PC-9 (cell line): ENCODE measurements around the gene MYL7.

Experiments
- EZH2 ChIP-seq: fragments of 200-600 bp; sonication (generic); IDR thresholded peaks from 2 replicates; pipeline ENCODE4 v1.8.0; 2017; ENCODE audit warnings: antibody characterized with exemption, low read depth
- TF ChIP-seq, protein P1 (sequence below): fragments of 200-600 bp; sonication (generic); conservative IDR thresholded peaks from 2 replicates; pipeline ENCODE4 v1.6.1; 2017; ENCODE audit warnings: mixed run types, antibody characterized with exemption, mild to moderate bottlenecking, moderate library complexity

DNA sequence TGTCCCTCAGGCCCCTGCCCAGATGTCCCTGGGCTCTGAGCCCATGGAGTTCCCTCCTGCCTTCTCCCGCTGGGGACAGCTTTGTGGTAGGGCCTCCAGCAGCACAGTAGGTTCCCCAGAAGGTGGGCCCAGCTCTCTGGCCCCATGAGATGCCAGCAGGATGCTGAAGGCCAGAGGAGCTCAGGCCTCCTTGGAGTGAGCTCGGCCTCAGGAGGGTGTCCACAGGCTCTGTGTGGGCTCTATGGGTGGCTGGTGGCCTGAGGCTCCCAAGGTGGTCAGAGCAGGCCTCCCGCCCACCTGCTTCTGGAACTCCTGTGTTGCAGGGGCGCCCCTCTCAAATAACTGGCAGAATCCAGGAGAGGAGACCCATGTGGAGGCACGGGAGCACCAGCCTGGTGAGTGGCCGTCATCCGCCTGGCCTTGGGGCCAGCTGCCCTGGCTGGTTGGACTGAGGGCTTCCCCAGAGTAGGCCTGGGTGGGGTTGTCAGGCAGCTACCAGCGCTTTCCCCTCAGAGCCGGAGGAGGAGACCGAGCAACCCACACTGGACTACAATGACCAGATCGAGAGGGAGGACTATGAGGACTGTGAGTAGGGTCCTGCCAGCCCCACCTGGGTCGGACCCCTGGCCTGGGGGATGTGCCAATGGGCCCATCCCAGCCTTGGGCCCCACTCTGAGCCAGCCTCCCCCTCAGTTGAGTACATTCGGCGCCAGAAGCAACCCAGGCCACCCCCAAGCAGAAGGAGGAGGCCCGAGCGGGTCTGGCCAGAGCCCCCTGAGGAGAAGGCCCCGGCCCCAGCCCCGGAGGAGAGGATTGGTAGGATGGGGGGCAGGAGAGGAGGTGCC is 33.8 kb downstream of the MYL7 start:
- TF ChIP-seq, protein P1, sequence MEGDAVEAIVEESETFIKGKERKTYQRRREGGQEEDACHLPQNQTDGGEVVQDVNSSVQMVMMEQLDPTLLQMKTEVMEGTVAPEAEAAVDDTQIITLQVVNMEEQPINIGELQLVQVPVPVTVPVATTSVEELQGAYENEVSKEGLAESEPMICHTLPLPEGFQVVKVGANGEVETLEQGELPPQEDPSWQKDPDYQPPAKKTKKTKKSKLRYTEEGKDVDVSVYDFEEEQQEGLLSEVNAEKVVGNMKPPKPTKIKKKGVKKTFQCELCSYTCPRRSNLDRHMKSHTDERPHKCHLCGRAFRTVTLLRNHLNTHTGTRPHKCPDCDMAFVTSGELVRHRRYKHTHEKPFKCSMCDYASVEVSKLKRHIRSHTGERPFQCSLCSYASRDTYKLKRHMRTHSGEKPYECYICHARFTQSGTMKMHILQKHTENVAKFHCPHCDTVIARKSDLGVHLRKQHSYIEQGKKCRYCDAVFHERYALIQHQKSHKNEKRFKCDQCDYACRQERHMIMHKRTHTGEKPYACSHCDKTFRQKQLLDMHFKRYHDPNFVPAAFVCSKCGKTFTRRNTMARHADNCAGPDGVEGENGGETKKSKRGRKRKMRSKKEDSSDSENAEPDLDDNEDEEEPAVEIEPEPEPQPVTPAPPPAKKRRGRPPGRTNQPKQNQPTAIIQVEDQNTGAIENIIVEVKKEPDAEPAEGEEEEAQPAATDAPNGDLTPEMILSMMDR: no peak
- no peak for TF ChIP-seq EZH2
